SK-N-SH treated with all-trans-retinoic acid at 6 μM for 48 hours (cell line): ENCODE results near the gene TBC1D16.

Experiments
- ATAC-seq: fragments of 200-7000 bp; cut with Tn5 transposase; 3 replicates; pipeline ENCODE4 v1.9.1; 2020; ENCODE audit warnings: mild to moderate bottlenecking, moderate library complexity
- ARNTL ChIP-seq: fragments of 450-650 bp; formaldehyde crosslinking; IDR thresholded peaks from 2 replicates; pipeline ENCODE4 v1.5.0; 2020; ENCODE audit warnings: low read depth, mild to moderate bottlenecking, moderate library complexity, borderline replicate concordance
- BACH2 ChIP-seq: fragments of 250-450 bp; sonication (Bioruptor Pico); IDR thresholded peaks from 2 replicates; pipeline ENCODE4 v1.9.0; 2021; ENCODE audit warnings: mild to moderate bottlenecking, borderline replicate concordance
- CSDC2 ChIP-seq: fragments of 250-450 bp; sonication (Bioruptor Pico); IDR thresholded peaks from 2 replicates; pipeline ENCODE4 v1.5.0; 2020; ENCODE audit warnings: mild to moderate bottlenecking, moderate library complexity
- ESRRG ChIP-seq: fragments of 250-450 bp; sonication (Bioruptor Pico); IDR thresholded peaks from 2 replicates; pipeline ENCODE4 v1.6.1; 2021; ENCODE audit warnings: mild to moderate bottlenecking
- GLIS3 ChIP-seq: fragments of 250-450 bp; sonication (Bioruptor Pico); IDR thresholded peaks from 2 replicates; pipeline ENCODE4 v1.5.0; 2020; ENCODE audit warnings: mild to moderate bottlenecking, moderate library complexity
- ISL1 ChIP-seq: fragments of 250-450 bp; sonication (Bioruptor Pico); IDR thresholded peaks from 2 replicates; pipeline ENCODE4 v2.1.2; 2022; ENCODE audit warnings: mild to moderate bottlenecking, moderate library complexity
- OSR1 ChIP-seq: fragments of 250-450 bp; sonication (Bioruptor Pico); IDR thresholded peaks from 2 replicates; pipeline ENCODE4 v1.8.0; 2022; ENCODE audit warnings: moderate library complexity, mild to moderate bottlenecking, inconsistent platforms
- PPARA ChIP-seq: fragments of 250-450 bp; sonication (Bioruptor Pico); IDR thresholded peaks from 2 replicates; pipeline ENCODE4 v1.5.0; 2020; ENCODE audit warnings: mild to moderate bottlenecking, borderline replicate concordance
- RARB ChIP-seq: fragments of 250-450 bp; sonication (Bioruptor Pico); IDR thresholded peaks from 2 replicates; pipeline ENCODE4 v1.8.0; 2021; ENCODE audit warnings: mild to moderate bottlenecking, moderate library complexity
- SNAI2 ChIP-seq: fragments of 250-450 bp; sonication (Bioruptor Pico); IDR thresholded peaks from 2 replicates; pipeline ENCODE4 v1.5.0; 2020; ENCODE audit warnings: mild to moderate bottlenecking, moderate library complexity
- TOX ChIP-seq: fragments of 250-450 bp; sonication (Bioruptor Pico); IDR thresholded peaks from 2 replicates; pipeline ENCODE4 v1.8.0; 2021; ENCODE audit warnings: mild to moderate bottlenecking, moderate library complexity, borderline replicate concordance
- ZC3H10 ChIP-seq: fragments of 250-450 bp; sonication (Bioruptor Pico); IDR thresholded peaks from 2 replicates; pipeline ENCODE4 v1.5.1; 2021; ENCODE audit warnings: mild to moderate bottlenecking, moderate library complexity
- ZFP30 ChIP-seq: fragments of 450-650 bp; formaldehyde crosslinking; IDR thresholded peaks from 2 replicates; pipeline ENCODE4 v1.5.0; 2022; ENCODE audit warnings: mild to moderate bottlenecking, moderate library complexity
- ZNF565 ChIP-seq: fragments of 450-650 bp; formaldehyde crosslinking; conservative IDR thresholded peaks from 2 replicates; pipeline ENCODE4 v1.5.0; 2020; ENCODE audit warnings: low read depth, mild to moderate bottlenecking, moderate library complexity
- ZNF70 ChIP-seq: fragments of 450-650 bp; formaldehyde crosslinking; IDR thresholded peaks from 2 replicates; pipeline ENCODE4 v1.5.0; 2020; ENCODE audit warnings: mild to moderate bottlenecking, moderate library complexity
- ZNF8 ChIP-seq: fragments of 450-650 bp; formaldehyde crosslinking; IDR thresholded peaks from 2 replicates; pipeline ENCODE4 v1.5.0; 2020; ENCODE audit warnings: mild to moderate bottlenecking, moderate library complexity
- TF ChIP-seq, protein P1 (sequence below): fragments of 250-450 bp; sonication (Bioruptor Pico); IDR thresholded peaks from 2 replicates; pipeline ENCODE4 v1.5.1; 2021; ENCODE audit warnings: mild to moderate bottlenecking, moderate library complexity
- TF ChIP-seq, protein P2 (sequence below): fragments of 250-450 bp; sonication (Bioruptor Pico); IDR thresholded peaks from 2 replicates; pipeline ENCODE4 v1.5.1; 2020; ENCODE audit warnings: low read depth, mild to moderate bottlenecking, moderate library complexity
- TF ChIP-seq, protein P3 (sequence below): fragments of 250-450 bp; sonication (Bioruptor Pico); IDR thresholded peaks from 2 replicates; pipeline ENCODE4 v1.8.0; 2021; ENCODE audit warnings: low read depth, mild to moderate bottlenecking, moderate library complexity, borderline replicate concordance
- TF ChIP-seq, protein P4 (sequence below): fragments of 250-450 bp; sonication (Bioruptor Pico); IDR thresholded peaks from 2 replicates; pipeline ENCODE4 v1.5.0; 2020; ENCODE audit warnings: mild to moderate bottlenecking, moderate library complexity
- TF ChIP-seq, protein P5 (sequence below): fragments of 250-450 bp; sonication (Bioruptor Pico); IDR thresholded peaks from 2 replicates; pipeline ENCODE4 v1.8.0; 2020; ENCODE audit warnings: mild to moderate bottlenecking, moderate library complexity, borderline replicate concordance

Gene TBC1D16

DNA sequence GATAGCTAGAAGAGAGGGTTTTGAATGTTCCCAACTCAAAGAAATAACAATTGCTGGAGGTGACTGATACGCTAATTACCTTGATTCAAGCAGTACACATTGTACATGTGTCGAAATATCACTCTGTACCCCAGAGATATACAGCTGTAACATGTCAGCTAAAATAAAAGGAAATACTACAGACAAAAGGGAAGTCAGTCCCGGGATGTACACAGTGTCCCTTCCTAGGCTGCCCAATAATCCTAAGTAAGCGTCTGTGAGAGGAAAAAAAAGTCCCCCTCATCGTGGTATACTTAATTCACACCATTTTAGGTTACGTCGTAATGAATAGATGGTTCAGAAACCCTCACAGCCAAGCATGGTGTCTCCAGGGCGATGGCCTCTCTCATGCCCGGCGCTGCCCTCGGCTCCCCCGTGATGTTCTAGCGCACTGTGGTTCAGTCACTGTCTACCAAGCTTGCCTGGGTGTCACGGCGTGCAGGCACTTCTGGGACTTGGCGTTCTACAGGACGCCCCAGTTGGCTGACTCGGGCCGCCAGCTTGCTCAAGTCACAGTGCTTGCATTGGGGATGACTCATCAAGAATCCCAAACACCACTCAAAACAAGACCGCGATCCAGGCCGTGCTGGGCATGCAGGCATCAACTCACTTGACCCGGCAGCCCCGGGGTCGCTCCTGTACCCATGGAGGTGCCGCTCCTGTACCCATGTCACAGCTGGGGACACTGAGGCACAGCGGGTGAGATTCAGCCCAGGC, 28.3 kb upstream of the TBC1D16 start:
- peak; percentile 46 for ATAC-seq

DNA sequence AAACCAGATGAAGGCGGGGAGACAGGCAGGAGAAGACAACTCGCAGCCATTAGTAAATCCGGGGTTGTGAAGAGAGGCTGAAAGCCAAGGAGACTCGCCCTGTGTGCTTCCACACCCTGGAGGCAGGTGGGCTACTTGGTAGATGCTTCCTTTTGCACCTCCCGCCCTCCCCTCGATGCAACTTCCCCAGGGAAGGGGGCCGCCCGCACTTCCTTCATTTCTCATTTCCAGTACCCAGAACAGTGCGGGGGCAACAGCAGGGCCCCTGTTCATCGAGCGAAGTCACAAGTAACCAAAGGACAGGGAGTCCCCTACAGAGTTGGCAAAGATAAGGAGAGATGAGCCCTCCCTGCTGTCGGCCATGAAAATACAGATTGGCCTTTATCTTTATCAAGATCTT, 25.7 kb upstream of the TBC1D16 start:
- no peak for ATAC-seq
- TF ChIP-seq, protein P1, sequence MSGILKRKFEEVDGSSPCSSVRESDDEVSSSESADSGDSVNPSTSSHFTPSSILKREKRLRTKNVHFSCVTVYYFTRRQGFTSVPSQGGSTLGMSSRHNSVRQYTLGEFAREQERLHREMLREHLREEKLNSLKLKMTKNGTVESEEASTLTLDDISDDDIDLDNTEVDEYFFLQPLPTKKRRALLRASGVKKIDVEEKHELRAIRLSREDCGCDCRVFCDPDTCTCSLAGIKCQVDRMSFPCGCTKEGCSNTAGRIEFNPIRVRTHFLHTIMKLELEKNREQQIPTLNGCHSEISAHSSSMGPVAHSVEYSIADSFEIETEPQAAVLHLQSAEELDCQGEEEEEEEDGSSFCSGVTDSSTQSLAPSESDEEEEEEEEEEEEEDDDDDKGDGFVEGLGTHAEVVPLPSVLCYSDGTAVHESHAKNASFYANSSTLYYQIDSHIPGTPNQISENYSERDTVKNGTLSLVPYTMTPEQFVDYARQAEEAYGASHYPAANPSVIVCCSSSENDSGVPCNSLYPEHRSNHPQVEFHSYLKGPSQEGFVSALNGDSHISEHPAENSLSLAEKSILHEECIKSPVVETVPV = no peak
- TF ChIP-seq CSDC2 (CRISPR knock-in tag) = no peak
- TF ChIP-seq ZNF565 (CRISPR knock-in tag) = no peak
- no peak for TF ChIP-seq ZC3H10
- TF ChIP-seq GLIS3 (CRISPR knock-in tag) = no peak
- TF ChIP-seq, protein P2, sequence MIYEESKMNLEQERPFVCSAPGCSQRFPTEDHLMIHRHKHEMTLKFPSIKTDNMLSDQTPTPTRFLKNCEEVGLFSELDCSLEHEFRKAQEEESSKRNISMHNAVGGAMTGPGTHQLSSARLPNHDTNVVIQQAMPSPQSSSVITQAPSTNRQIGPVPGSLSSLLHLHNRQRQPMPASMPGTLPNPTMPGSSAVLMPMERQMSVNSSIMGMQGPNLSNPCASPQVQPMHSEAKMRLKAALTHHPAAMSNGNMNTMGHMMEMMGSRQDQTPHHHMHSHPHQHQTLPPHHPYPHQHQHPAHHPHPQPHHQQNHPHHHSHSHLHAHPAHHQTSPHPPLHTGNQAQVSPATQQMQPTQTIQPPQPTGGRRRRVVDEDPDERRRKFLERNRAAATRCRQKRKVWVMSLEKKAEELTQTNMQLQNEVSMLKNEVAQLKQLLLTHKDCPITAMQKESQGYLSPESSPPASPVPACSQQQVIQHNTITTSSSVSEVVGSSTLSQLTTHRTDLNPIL (CRISPR knock-in tag) = no peak
- TF ChIP-seq ISL1 = no peak
- no peak for TF ChIP-seq PPARA
- no peak for TF ChIP-seq ARNTL (CRISPR knock-in tag)
- TF ChIP-seq ZNF70 (CRISPR knock-in tag) = no peak
- no peak for TF ChIP-seq ZFP30
- TF ChIP-seq ESRRG = no peak
- no peak for TF ChIP-seq OSR1 (CRISPR knock-in tag)
- no peak for TF ChIP-seq ZNF8 (CRISPR knock-in tag)
- TF ChIP-seq, protein P3, sequence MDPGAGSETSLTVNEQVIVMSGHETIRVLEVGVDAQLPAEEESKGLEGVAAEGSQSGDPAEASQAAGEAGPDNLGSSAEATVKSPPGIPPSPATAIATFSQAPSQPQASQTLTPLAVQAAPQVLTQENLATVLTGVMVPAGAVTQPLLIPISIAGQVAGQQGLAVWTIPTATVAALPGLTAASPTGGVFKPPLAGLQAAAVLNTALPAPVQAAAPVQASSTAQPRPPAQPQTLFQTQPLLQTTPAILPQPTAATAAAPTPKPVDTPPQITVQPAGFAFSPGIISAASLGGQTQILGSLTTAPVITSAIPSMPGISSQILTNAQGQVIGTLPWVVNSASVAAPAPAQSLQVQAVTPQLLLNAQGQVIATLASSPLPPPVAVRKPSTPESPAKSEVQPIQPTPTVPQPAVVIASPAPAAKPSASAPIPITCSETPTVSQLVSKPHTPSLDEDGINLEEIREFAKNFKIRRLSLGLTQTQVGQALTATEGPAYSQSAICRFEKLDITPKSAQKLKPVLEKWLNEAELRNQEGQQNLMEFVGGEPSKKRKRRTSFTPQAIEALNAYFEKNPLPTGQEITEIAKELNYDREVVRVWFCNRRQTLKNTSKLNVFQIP (CRISPR knock-in tag) = no peak
- no peak for TF ChIP-seq TOX

More for the DNA sequence above, 28.3 kb upstream of the TBC1D16 start:
- TF ChIP-seq BACH2 = no peak

DNA sequence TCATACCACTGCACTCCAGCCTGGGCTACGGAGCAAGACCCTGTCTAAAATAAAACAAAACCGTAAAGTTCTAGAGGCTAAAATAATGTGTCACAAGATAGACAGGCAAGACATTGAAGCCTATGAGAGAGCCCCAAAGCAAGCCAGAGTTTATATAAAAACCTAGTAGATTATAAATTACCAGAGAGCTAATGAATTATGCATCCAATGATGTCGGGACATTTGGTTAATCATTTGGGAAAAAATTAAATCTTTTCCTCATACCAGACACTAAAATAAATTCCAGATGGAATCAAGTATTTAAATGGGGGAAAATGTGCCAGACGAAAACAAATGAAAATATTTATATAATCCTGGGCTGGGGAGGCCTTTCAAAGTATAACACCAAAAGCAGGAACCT, 25.0 kb upstream of the TBC1D16 start:
- TF ChIP-seq RARB (CRISPR knock-in tag) (no peak), TOX (no peak), PPARA (no peak), ZFP30 (no peak)
- TF ChIP-seq, all 23 proteins: peak for 0
- no peak for ATAC-seq

DNA sequence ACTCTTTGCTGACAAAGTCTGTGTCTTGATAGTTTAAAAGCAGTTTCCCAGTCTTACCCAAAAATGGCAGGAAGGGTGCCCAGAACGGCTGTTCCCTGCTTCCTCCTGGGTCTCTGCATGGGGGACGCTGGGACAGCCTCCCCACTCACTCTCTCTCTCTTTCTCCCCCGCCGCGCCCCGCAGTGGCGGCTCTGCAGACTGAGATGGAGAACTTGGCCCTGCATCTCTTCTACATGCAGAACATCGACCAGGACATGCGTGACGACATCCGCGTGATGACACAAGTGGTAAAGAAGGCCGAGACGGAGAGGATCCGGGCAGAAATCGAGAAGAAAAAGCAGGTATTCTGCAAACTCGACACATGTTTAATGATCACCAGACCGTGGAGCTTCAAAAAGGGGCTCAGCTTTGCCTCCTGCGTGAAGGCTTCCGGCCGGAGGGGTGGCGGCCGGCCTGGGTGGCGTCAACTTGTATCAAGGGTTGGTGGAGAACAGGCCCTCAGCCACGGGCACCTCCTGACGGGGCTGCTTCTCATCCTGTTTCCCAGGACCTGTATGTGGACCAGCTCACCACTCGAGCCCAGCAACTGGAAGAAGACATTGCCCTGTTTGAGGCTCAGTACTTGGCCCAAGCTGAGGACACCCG, 22.8 kb upstream of the TBC1D16 start:
- ATAC-seq = no peak
- TF ChIP-seq ZC3H10 (no peak), ZFP30 (no peak), ARNTL (CRISPR knock-in tag) (no peak), RARB (CRISPR knock-in tag) (no peak), CSDC2 (CRISPR knock-in tag) (no peak), ZNF565 (CRISPR knock-in tag) (no peak), TOX (no peak), ZNF8 (CRISPR knock-in tag) (no peak), SNAI2 (CRISPR knock-in tag) (no peak), ESRRG (no peak), ISL1 (no peak), PPARA (no peak), ZNF70 (CRISPR knock-in tag) (no peak), BACH2 (no peak)
- TF ChIP-seq, protein P4, sequence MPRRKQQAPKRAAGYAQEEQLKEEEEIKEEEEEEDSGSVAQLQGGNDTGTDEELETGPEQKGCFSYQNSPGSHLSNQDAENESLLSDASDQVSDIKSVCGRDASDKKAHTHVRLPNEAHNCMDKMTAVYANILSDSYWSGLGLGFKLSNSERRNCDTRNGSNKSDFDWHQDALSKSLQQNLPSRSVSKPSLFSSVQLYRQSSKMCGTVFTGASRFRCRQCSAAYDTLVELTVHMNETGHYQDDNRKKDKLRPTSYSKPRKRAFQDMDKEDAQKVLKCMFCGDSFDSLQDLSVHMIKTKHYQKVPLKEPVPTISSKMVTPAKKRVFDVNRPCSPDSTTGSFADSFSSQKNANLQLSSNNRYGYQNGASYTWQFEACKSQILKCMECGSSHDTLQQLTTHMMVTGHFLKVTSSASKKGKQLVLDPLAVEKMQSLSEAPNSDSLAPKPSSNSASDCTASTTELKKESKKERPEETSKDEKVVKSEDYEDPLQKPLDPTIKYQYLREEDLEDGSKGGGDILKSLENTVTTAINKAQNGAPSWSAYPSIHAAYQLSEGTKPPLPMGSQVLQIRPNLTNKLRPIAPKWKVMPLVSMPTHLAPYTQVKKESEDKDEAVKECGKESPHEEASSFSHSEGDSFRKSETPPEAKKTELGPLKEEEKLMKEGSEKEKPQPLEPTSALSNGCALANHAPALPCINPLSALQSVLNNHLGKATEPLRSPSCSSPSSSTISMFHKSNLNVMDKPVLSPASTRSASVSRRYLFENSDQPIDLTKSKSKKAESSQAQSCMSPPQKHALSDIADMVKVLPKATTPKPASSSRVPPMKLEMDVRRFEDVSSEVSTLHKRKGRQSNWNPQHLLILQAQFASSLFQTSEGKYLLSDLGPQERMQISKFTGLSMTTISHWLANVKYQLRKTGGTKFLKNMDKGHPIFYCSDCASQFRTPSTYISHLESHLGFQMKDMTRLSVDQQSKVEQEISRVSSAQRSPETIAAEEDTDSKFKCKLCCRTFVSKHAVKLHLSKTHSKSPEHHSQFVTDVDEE (CRISPR knock-in tag) = no peak
- TF ChIP-seq, protein P5, sequence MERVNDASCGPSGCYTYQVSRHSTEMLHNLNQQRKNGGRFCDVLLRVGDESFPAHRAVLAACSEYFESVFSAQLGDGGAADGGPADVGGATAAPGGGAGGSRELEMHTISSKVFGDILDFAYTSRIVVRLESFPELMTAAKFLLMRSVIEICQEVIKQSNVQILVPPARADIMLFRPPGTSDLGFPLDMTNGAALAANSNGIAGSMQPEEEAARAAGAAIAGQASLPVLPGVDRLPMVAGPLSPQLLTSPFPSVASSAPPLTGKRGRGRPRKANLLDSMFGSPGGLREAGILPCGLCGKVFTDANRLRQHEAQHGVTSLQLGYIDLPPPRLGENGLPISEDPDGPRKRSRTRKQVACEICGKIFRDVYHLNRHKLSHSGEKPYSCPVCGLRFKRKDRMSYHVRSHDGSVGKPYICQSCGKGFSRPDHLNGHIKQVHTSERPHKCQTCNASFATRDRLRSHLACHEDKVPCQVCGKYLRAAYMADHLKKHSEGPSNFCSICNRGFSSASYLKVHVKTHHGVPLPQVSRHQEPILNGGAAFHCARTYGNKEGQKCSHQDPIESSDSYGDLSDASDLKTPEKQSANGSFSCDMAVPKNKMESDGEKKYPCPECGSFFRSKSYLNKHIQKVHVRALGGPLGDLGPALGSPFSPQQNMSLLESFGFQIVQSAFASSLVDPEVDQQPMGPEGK = no peak
- TF ChIP-seq, protein P3 (CRISPR knock-in tag) = no peak
